GM19043 (cell line): ENCODE measurements around the gene UBTD2.
"Not testable (repeated sequence)": the region's sequence is repeated elsewhere in the genome, so short reads cannot be mapped to it uniquely, and the experiment has no call there.

Experiments used
- ATAC-seq: cut with Tn5 transposase; IDR thresholded peaks from one replicate; pipeline ENCODE4 v1.9.1; 2021; ENCODE audit warnings: low read depth; ENCODE audit not compliant: unreplicated experiment

The UBTD2 gene

GRCh38 chr5:172293745-172294342, 10.3 kb upstream of the UBTD2 start:
- no peak for ATAC-seq

GRCh38 chr5:172293054-172293744, 9.6 kb upstream of the UBTD2 start:
- peak; percentile 77 for ATAC-seq

- ATAC-seq: not testable (repeated sequence)
Observed at GRCh38 chr5:172291837-172292236, 8.3 kb upstream of the UBTD2 start.

GRCh38 chr5:172288465-172288864, 4.9 kb upstream of the UBTD2 start:
- no peak for ATAC-seq

GRCh38 chr5:172287140-172287539, 3.6 kb upstream of the UBTD2 start:
- not testable (repeated sequence) for ATAC-seq

- no peak for ATAC-seq
Observed at GRCh38 chr5:172285226-172286143, 1.9 kb upstream of the UBTD2 start.

- ATAC-seq: no peak
Observed at GRCh38 chr5:172284611-172284980, 1.0 kb upstream of the UBTD2 start.

- ATAC-seq: peak; percentile 77
Observed at GRCh38 chr5:172283862-172284610, 472 bp upstream of the UBTD2 start.

GRCh38 chr5:172282272-172283019, 1.1 kb downstream of the UBTD2 start:
- no peak for ATAC-seq

GRCh38 chr5:172281346-172281745, 2.2 kb downstream of the UBTD2 start:
- no peak for ATAC-seq

GRCh38 chr5:172280929-172281328, 2.6 kb downstream of the UBTD2 start:
- ATAC-seq: no peak

- no peak for ATAC-seq
Observed at GRCh38 chr5:172280317-172280716, 3.2 kb downstream of the UBTD2 start.

- no peak for ATAC-seq
Observed at GRCh38 chr5:172278356-172278755, 5.2 kb downstream of the UBTD2 start.

GRCh38 chr5:172276214-172276613, 7.3 kb downstream of the UBTD2 start:
- ATAC-seq: no peak

GRCh38 chr5:172274951-172275753, 8.4 kb downstream of the UBTD2 start:
- no peak for ATAC-seq

GRCh38 chr5:172267943-172268342, 15.6 kb downstream of the UBTD2 start:
- ATAC-seq: no peak

- no peak for ATAC-seq
Observed at GRCh38 chr5:172266676-172267092, 16.9 kb downstream of the UBTD2 start.

- no peak for ATAC-seq
Observed at GRCh38 chr5:172266071-172266675, 17.4 kb downstream of the UBTD2 start.
